ENCODE results near the gene NHLH1. TPM values are rescaled to one million over a fixed set of nuclear protein-coding genes. Genes with fewer than 3 reads are reported as not detected.

Gene NHLH1
- total and polyA plus RNA-seq, 4 donors, result 0.08 TPM; not detected in 3

GRCh38 chr1:160419150-160419837 lies 52.4 kb downstream of the NHLH1 start:
- DNase-seq (ENCODE audit: low spot score), result peak; percentile 20
- TF ChIP-seq RAD21 (IDR thresholded peaks at IDR 0.05), result no peak
- no peak for TF ChIP-seq HNF4A (conservative IDR thresholded peaks at IDR 0.05)
- TF ChIP-seq, protein P1, sequence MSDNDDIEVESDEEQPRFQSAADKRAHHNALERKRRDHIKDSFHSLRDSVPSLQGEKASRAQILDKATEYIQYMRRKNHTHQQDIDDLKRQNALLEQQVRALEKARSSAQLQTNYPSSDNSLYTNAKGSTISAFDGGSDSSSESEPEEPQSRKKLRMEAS (IDR thresholded peaks at IDR 0.05), result no peak
- no peak for TF ChIP-seq RXRA (IDR thresholded peaks at IDR 0.05)
- TF ChIP-seq JUND (IDR thresholded peaks at IDR 0.05), result no peak
- no peak for TF ChIP-seq YY1 (IDR thresholded peaks at IDR 0.05)
- no peak for TF ChIP-seq NR2F2 (IDR thresholded peaks at IDR 0.05)
- TF ChIP-seq, protein P2, sequence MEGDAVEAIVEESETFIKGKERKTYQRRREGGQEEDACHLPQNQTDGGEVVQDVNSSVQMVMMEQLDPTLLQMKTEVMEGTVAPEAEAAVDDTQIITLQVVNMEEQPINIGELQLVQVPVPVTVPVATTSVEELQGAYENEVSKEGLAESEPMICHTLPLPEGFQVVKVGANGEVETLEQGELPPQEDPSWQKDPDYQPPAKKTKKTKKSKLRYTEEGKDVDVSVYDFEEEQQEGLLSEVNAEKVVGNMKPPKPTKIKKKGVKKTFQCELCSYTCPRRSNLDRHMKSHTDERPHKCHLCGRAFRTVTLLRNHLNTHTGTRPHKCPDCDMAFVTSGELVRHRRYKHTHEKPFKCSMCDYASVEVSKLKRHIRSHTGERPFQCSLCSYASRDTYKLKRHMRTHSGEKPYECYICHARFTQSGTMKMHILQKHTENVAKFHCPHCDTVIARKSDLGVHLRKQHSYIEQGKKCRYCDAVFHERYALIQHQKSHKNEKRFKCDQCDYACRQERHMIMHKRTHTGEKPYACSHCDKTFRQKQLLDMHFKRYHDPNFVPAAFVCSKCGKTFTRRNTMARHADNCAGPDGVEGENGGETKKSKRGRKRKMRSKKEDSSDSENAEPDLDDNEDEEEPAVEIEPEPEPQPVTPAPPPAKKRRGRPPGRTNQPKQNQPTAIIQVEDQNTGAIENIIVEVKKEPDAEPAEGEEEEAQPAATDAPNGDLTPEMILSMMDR (IDR thresholded peaks at IDR 0.05; ENCODE audit: low read depth, low read length, missing input control), result no peak
- no peak for TF ChIP-seq GABPA (IDR thresholded peaks at IDR 0.05 in 1 of 2, conservative IDR thresholded peaks at IDR 0.05 in 1 of 2)
- TF ChIP-seq TAF1 (conservative IDR thresholded peaks at IDR 0.05), result no peak
- Histone ChIP-seq H3K9me3 (ENCODE audit: control insufficient read depth in 4 of 4, low read length in 3 of 4) (no peaks in the 10 kb centered on the region), H3K36me3 (ENCODE audit: control insufficient read depth in 4 of 4, insufficient read depth in 3 of 4, low read depth in 1 of 4, low read length in 3 of 4) (no peaks in the 10 kb centered on the region), H3K4me1 (ENCODE audit: control insufficient read depth in 4 of 4, insufficient read depth in 4 of 4, low read length in 3 of 4) (no peaks in the 10 kb centered on the region), H3K9ac (ENCODE audit: low read depth in 1 of 2, low read length in 2 of 2) (no peak overlapping the region), H3K4me3 (ENCODE audit: low read depth in 1 of 3, low read length in 3 of 3) (no peak overlapping the region), H3K27ac (ENCODE audit: low read depth in 1 of 2, low read length in 2 of 2) (no peak overlapping the region), H3K27me3 (ENCODE audit: control insufficient read depth in 4 of 4, insufficient read depth in 4 of 4, low read length in 3 of 4) (peaks cover 0 to 2% (median 0%) of the 10 kb centered on the region in 4 donors)
- WGBS, result 94% methylated on average over 34 of the region's 34 CpGs

- 85% methylated on average over 4 of the region's 4 CpGs for WGBS
- peak; percentile 20 for DNase-seq (ENCODE audit: low spot score)
- no peaks in the 10 kb centered on the region for H3K36me3 ChIP-seq (ENCODE audit: control insufficient read depth in 4 of 4, insufficient read depth in 3 of 4, low read depth in 1 of 4, low read length in 3 of 4)
- no peak overlapping the region for H3K4me3 ChIP-seq (ENCODE audit: low read depth in 1 of 3, low read length in 3 of 3)
- H3K27ac ChIP-seq (ENCODE audit: low read depth in 1 of 2, low read length in 2 of 2), result no peak overlapping the region
- peaks cover 0 to 2% (median 0%) of the 10 kb centered on the region in 4 donors for H3K27me3 ChIP-seq (ENCODE audit: control insufficient read depth in 4 of 4, insufficient read depth in 4 of 4, low read length in 3 of 4)
- TF ChIP-seq RAD21 (IDR thresholded peaks at IDR 0.05), result no peak
- TF ChIP-seq RXRA (IDR thresholded peaks at IDR 0.05), result no peak
- TF ChIP-seq ZBTB33 (IDR thresholded peaks at IDR 0.05), result no peak
- TF ChIP-seq HNF4G (IDR thresholded peaks at IDR 0.05), result no peak
- TF ChIP-seq, protein P2 (IDR thresholded peaks at IDR 0.05; ENCODE audit: low read depth, low read length, missing input control), result no peak
- TF ChIP-seq, protein P3, sequence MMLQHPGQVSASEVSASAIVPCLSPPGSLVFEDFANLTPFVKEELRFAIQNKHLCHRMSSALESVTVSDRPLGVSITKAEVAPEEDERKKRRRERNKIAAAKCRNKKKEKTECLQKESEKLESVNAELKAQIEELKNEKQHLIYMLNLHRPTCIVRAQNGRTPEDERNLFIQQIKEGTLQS (IDR thresholded peaks at IDR 0.05), result no peak
- no peak overlapping the region for H3K9ac ChIP-seq (ENCODE audit: low read depth in 1 of 2, low read length in 2 of 2)
- H3K4me1 ChIP-seq (ENCODE audit: control insufficient read depth in 4 of 4, insufficient read depth in 4 of 4, low read length in 3 of 4), result no peaks in the 10 kb centered on the region
- no peaks in the 10 kb centered on the region for H3K9me3 ChIP-seq (ENCODE audit: control insufficient read depth in 4 of 4, low read length in 3 of 4)
Observed at GRCh38 chr1:160419838-160420169, 52.9 kb downstream of the NHLH1 start.

All from liver (tissue), 9 donors.